AG09319 (cell line): Measurements from ENCODE around the gene PLAC9.

Experiments used
- DNase-seq: peaks from one replicate; pipeline ENCODE4 v3.0.0-alpha.2; 2010; ENCODE audit warnings: low read depth; ENCODE audit errors: extremely low read depth
- CTCF ChIP-seq: IDR thresholded peaks from 2 replicates; pipeline ENCODE4 v1.5.1; 2011; ENCODE audit warnings: low read depth, mild to moderate bottlenecking, inconsistent platforms, low read length, moderate library complexity

The PLAC9 gene

GRCh38 chr10:80186364-80187012 is 54.0 kb downstream of the PLAC9 start:
- TF ChIP-seq CTCF, result no peak
- no peak for DNase-seq

- DNase-seq, result no peak
- no peak for TF ChIP-seq CTCF
Measured at GRCh38 chr10:80187060-80187459, 54.5 kb downstream of the PLAC9 start.

DNA sequence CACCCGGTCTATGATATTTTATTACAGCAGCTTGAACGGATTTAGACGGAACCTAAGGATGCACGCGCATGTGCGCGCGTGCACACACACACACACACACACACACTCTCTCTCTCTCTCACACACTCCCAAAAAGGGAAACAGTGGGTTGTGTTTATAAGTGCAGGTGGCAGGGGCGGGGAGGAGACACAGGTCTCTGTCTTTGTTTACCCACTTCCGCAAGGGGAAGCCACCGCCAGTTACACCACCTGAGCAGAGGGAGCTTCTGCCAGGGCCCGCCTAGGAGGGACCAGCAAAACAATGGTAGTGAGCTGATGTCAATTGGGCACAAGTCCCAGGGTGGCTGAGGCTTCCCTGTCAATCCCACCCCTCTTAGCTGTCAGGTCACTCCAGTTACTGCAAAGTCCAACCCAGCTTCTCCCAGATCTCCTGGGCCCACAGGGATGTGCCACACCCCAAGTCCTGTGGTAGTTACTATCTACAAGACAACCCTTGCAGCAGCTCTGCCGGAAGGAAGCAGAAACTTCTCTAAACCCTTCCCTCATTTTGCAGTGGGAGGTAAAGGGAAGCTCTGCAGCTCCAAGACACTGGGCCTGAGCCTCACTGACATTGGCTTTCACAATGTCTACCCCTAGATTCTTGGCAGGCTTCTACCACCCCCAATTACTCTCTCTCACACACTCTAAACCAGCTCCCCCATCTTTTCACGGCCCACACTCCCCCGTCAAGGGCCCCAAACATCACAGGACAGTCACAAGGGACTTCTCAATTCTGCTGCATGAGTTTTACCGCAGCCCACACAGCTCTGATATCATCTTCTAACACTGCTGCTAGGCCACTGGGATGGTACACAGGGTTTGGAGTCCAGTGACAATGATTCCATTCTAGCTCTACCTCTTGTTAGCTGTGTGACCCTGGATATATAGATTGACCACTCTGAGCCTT is 55.2 kb downstream of the PLAC9 start:
- no peak for DNase-seq
- no peak for TF ChIP-seq CTCF

- TF ChIP-seq CTCF, result no peak
- no peak for DNase-seq
Measured at GRCh38 chr10:80188713-80189112, 56.2 kb downstream of the PLAC9 start.

DNA sequence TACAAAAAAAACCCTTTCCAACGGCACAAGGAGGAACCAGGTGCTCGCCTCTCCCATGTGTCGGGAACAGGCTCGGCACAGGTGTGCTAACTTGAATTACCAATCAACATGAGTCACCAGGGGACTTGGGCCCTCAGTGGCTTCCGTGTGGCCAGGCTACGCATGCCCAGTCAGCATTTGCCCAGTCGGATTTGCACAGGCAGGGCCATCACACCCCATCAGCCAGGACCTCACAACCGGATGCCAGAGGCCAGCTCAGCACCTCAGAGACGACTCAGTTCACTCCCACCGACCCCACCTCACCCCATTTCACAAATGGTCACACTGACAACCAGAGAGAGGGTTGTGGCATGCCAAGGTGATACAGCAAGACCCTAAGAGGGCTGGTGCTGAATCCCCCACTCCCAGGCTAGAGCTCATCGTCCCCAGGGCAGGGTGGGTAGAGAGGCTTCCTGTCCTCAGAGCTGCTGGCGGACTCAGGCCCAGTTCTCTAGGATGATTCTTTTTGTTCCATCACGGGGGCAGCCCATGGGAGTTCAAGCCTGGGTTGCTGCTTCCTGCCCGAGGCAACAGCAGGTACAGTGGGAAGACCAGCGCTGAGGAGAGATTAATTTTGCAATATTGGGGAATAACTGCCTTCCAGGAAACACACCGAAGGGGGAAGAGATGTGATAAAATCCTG is 59.2 kb downstream of the PLAC9 start:
- TF ChIP-seq CTCF, result no peak

GRCh38 chr10:80192553-80192952 is 60.0 kb downstream of the PLAC9 start:
- DNase-seq, result no peak
- TF ChIP-seq CTCF, result no peak

More for the DNA sequence above, 59.2 kb downstream of the PLAC9 start:
- DNase-seq, result no peak
